HEK293 (cell line): ENCODE measurements around the gene MYO1F.

ENCODE experiments used
- CTCF ChIA-PET: fragments of 350-600 bp; formaldehyde crosslinking; extraction: SDS; loops from one replicate; lab custom pipeline; 2021; ENCODE audit warnings: antibody characterized with exemption; lab: Yijun Ruan, JAX
- POLR2A ChIA-PET: fragments of 300-600 bp; formaldehyde crosslinking; extraction: SDS; loops from one replicate; lab custom pipeline; 2020; ENCODE audit warnings: antibody characterized with exemption, inconsistent platforms; lab: Yijun Ruan, JAX
- H3K27ac ChIP-seq: fragments of 200-500 bp; sonication (Bioruptor generic); 2 replicates; pipeline ENCODE4 v1.5.1; 2014; ENCODE audit warnings: low read depth, low read length, control low read depth, inconsistent platforms; ENCODE audit errors: extremely low read depth
- H3K36me3 ChIP-seq, 2 experiments: fragments of 200-500 bp in 1 of 2; sonication (Bioruptor generic) in 1 of 2; 1 replicate in 1 of 2; 2 replicates in 1 of 2; pipeline ENCODE4 v1.5.1; 2014 to 2017; ENCODE audit warnings: inconsistent platforms in 2 of 2, low read length in 2 of 2; ENCODE audit not compliant: control insufficient read depth in 2 of 2, insufficient read depth in 1 of 2
- H3K4me1 ChIP-seq: fragments of 200-500 bp; sonication (Bioruptor generic); 2 replicates; pipeline ENCODE4 v1.5.1; 2014; ENCODE audit warnings: mild to moderate bottlenecking, low read length, inconsistent platforms; ENCODE audit not compliant: control insufficient read depth, insufficient read depth
- H3K4me3 ChIP-seq: 2 replicates; pipeline ENCODE4 v1.5.1; 2011; ENCODE audit warnings: low read depth, mild to moderate bottlenecking, control low read depth, low read length, moderate library complexity
- H3K9me3 ChIP-seq: fragments of 200-500 bp; sonication (Bioruptor generic); 2 replicates; pipeline ENCODE4 v1.5.1; 2014; ENCODE audit warnings: low read depth, low read length, inconsistent platforms; ENCODE audit not compliant: control insufficient read depth, insufficient read depth
- OVOL3 ChIP-seq: fragments of 450-650 bp; formaldehyde crosslinking; IDR thresholded peaks from 2 replicates; pipeline ENCODE4 v1.5.1; 2016; ENCODE audit warnings: missing biosample characterization, missing genetic modification characterization
- PBX3 ChIP-seq: sonication (generic); formaldehyde crosslinking; IDR thresholded peaks from 2 replicates; pipeline ENCODE4 v1.8.1; 2022; ENCODE audit warnings: mild to moderate bottlenecking, moderate library complexity, missing genetic modification reagents
- PRDM2 ChIP-seq: fragments of 450-650 bp; formaldehyde crosslinking; IDR thresholded peaks from 2 replicates; pipeline ENCODE4 v1.5.1; 2016; ENCODE audit warnings: missing biosample characterization, missing genetic modification characterization, borderline replicate concordance
- REPIN1 ChIP-seq: fragments of 450-650 bp; formaldehyde crosslinking; IDR thresholded peaks from 2 replicates; pipeline ENCODE4 v1.5.1; 2017; ENCODE audit warnings: missing biosample characterization, missing genetic modification characterization, low read depth
- SALL2 ChIP-seq: fragments of 450-650 bp; formaldehyde crosslinking; IDR thresholded peaks from 2 replicates; pipeline ENCODE4 v1.5.0; 2017; ENCODE audit warnings: missing biosample characterization, mild to moderate bottlenecking, missing genetic modification characterization, borderline replicate concordance
- TCF7L2 ChIP-seq: IDR thresholded peaks from 2 replicates; pipeline ENCODE4 v1.6.1; 2011; ENCODE audit warnings: low read depth, mild to moderate bottlenecking, inconsistent platforms, low read length, moderate library complexity, borderline replicate concordance
- ZBTB8A ChIP-seq: fragments of 450-650 bp; formaldehyde crosslinking; IDR thresholded peaks from 2 replicates; pipeline ENCODE4 v1.5.1; 2016; ENCODE audit warnings: missing biosample characterization, missing genetic modification characterization
- ZNF112 ChIP-seq: fragments of 450-650 bp; formaldehyde crosslinking; IDR thresholded peaks from 2 replicates; pipeline ENCODE4 v1.5.0; 2017; ENCODE audit warnings: missing biosample characterization, missing genetic modification characterization
- ZNF146 ChIP-seq: fragments of 450-650 bp; formaldehyde crosslinking; IDR thresholded peaks from 2 replicates; pipeline ENCODE4 v1.5.1; 2016; ENCODE audit warnings: missing biosample characterization, missing genetic modification characterization
- ZNF155 ChIP-seq: fragments of 450-650 bp; formaldehyde crosslinking; IDR thresholded peaks from 2 replicates; pipeline ENCODE4 v1.5.1; 2016; ENCODE audit warnings: missing biosample characterization, missing genetic modification characterization
- ZNF175 ChIP-seq: fragments of 450-650 bp; formaldehyde crosslinking; IDR thresholded peaks from 2 replicates; pipeline ENCODE4 v1.5.1; 2016; ENCODE audit warnings: missing biosample characterization, missing genetic modification characterization
- ZNF18 ChIP-seq: fragments of 450-650 bp; formaldehyde crosslinking; IDR thresholded peaks from 2 replicates; pipeline ENCODE4 v1.5.1; 2016; ENCODE audit warnings: missing biosample characterization, missing genetic modification characterization
- ZNF214 ChIP-seq: fragments of 450-650 bp; formaldehyde crosslinking; IDR thresholded peaks from 2 replicates; pipeline ENCODE4 v1.5.1; 2017; ENCODE audit warnings: missing biosample characterization, mild to moderate bottlenecking, missing genetic modification characterization, borderline replicate concordance
- ZNF24 ChIP-seq: fragments of 450-650 bp; formaldehyde crosslinking; IDR thresholded peaks from 2 replicates; pipeline ENCODE4 v1.5.1; 2016; ENCODE audit warnings: missing biosample characterization, missing genetic modification characterization
- ZNF354C ChIP-seq: fragments of 450-650 bp; formaldehyde crosslinking; IDR thresholded peaks from 2 replicates; pipeline ENCODE4 v1.5.1; 2016; ENCODE audit warnings: missing biosample characterization, missing genetic modification characterization, low read depth, borderline replicate concordance
- ZNF426 ChIP-seq: fragments of 450-650 bp; formaldehyde crosslinking; IDR thresholded peaks from 2 replicates; pipeline ENCODE4 v1.5.1; 2017; ENCODE audit warnings: missing biosample characterization, missing genetic modification characterization, mild to moderate bottlenecking, inconsistent platforms, moderate library complexity
- ZNF488 ChIP-seq: fragments of 450-650 bp; formaldehyde crosslinking; IDR thresholded peaks from 2 replicates; pipeline ENCODE4 v1.5.1; 2016; ENCODE audit warnings: missing biosample characterization, missing genetic modification characterization
- ZNF629 ChIP-seq: fragments of 450-650 bp; formaldehyde crosslinking; IDR thresholded peaks from 2 replicates; pipeline ENCODE4 v1.5.1; 2017; ENCODE audit warnings: missing biosample characterization, missing genetic modification characterization
- ZNF664 ChIP-seq: fragments of 450-650 bp; formaldehyde crosslinking; IDR thresholded peaks from 2 replicates; pipeline ENCODE4 v1.5.1; 2016; ENCODE audit warnings: missing biosample characterization, missing genetic modification characterization
- ZNF747 ChIP-seq: fragments of 450-650 bp; formaldehyde crosslinking; IDR thresholded peaks from 2 replicates; pipeline ENCODE4 v1.5.1; 2016; ENCODE audit warnings: missing biosample characterization, missing genetic modification characterization
- ZNF830 ChIP-seq: fragments of 450-650 bp; IDR thresholded peaks from 2 replicates; pipeline ENCODE4 v1.5.0; 2018; ENCODE audit warnings: missing biosample characterization, missing genetic modification characterization, low read depth, mild to moderate bottlenecking, moderate library complexity

Gene MYO1F

GRCh38 chr19:8539621-8540149 is 37.6 kb downstream of the MYO1F start (continued):
- TF ChIP-seq OVOL3 (tag by site-specific recombination) (no peak), ZNF24 (tag by site-specific recombination) (no peak), PRDM2 (tag by site-specific recombination) (no peak), ZNF18 (tag by site-specific recombination) (no peak), TCF7L2 (no peak), ZNF747 (tag by site-specific recombination) (no peak), ZNF629 (no peak), ZNF214 (tag by site-specific recombination) (no peak), ZNF354C (tag by site-specific recombination) (no peak), ZNF426 (tag by site-specific recombination) (no peak), REPIN1 (tag by site-specific recombination) (no peak)

- H3K4me3 ChIP-seq: no peak overlapping the region
- TF ChIP-seq ZNF146 (tag by site-specific recombination) (no peak), ZNF155 (tag by site-specific recombination) (no peak), ZNF488 (tag by site-specific recombination) (no peak), ZNF664 (tag by site-specific recombination) (peak; percentile 91)
- H3K9me3 ChIP-seq: no peaks in the 10 kb centered on the region
- ChIA-PET POLR2A (interaction anchor here (0.9 kb wide), 1 partner anchor 23 kb away, joined by 4 read pairs; the partner anchor contains the start of gene ZNF414), CTCF (interaction anchor here (0.6 to 0.7 kb wide), 2 partner anchors 40 to 48 kb away, joined by 4 read pairs; partner anchors contain the start of gene MYO1F)
- H3K4me1 ChIP-seq: no peaks in the 10 kb centered on the region
- H3K27ac ChIP-seq: no peak overlapping the region
- no peaks in the 10 kb centered on the region for H3K36me3 ChIP-seq
Measured at GRCh38 chr19:8537099-8537498, 40.1 kb downstream of the MYO1F start.

GRCh38 chr19:8536282-8536681 is 41.0 kb downstream of the MYO1F start:
- no peak overlapping the region for H3K4me3 ChIP-seq
- no peaks in the 10 kb centered on the region for H3K4me1 ChIP-seq
- H3K36me3 ChIP-seq: no peaks in the 10 kb centered on the region
- H3K9me3 ChIP-seq: no peaks in the 10 kb centered on the region
- ChIA-PET POLR2A (no interaction called here), CTCF (no interaction called here)
- H3K27ac ChIP-seq: no peak overlapping the region
- no peak for TF ChIP-seq SALL2
- no peak for TF ChIP-seq ZNF175 (tag by site-specific recombination)
- no peak for TF ChIP-seq ZNF112 (tag by site-specific recombination)
- no peak for TF ChIP-seq ZBTB8A (tag by site-specific recombination)
- TF ChIP-seq ZNF830 (tag by site-specific recombination): no peak
- TF ChIP-seq PBX3 (CRISPR knock-in tag): no peak
